Nephron progenitor cell (in vitro differentiated cells): ENCODE results near the gene INS.

Experiments
- DNase-seq: peaks from one replicate; pipeline ENCODE4 v3.0.0; 2021
- H3K27ac Mint-ChIP-seq: 2 replicates; pipeline ENCODE4 v1.8.0; 2021; ENCODE audit warnings: mild to moderate bottlenecking, moderate library complexity, mixed read lengths
- H3K27me3 Mint-ChIP-seq: 2 replicates; pipeline ENCODE4 v1.8.0; 2021; ENCODE audit warnings: mild to moderate bottlenecking, low read depth, mixed read lengths; ENCODE audit not compliant: poor library complexity
- H3K36me3 Mint-ChIP-seq: 2 replicates; pipeline ENCODE4 v1.8.0; 2021; ENCODE audit warnings: low read depth, mixed read lengths
- H3K4me1 Mint-ChIP-seq: 2 replicates; pipeline ENCODE4 v1.8.0; 2021; ENCODE audit warnings: mixed read lengths
- H3K4me3 Mint-ChIP-seq: 2 replicates; pipeline ENCODE4 v1.8.0; 2021; ENCODE audit warnings: mild to moderate bottlenecking, moderate library complexity, mixed read lengths
- H3K9me3 Mint-ChIP-seq: 2 replicates; pipeline ENCODE4 v1.8.0; 2021; ENCODE audit warnings: mild to moderate bottlenecking, moderate library complexity, mixed read lengths
- TF ChIP-seq, protein P1 (sequence below): fragments of 200-600 bp; sonication (generic); IDR thresholded peaks from 2 replicates; pipeline ENCODE4 v1.5.0; 2021; ENCODE audit warnings: antibody characterized with exemption

Gene INS

DNA sequence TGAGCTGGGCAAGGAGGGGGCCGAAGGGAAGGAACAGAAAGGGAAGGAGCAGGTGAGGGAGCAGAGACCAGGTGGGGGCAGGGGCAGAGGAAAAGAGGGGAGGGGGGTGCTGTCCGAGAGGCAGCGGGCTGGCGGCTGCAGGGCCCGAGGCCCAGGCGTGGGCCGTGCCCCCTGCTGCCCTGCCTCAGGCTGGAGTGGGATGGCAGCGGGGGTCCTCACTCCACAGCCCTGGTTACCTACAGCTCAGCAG lies 24.1 kb downstream of the INS start:
- TF ChIP-seq, protein P1, sequence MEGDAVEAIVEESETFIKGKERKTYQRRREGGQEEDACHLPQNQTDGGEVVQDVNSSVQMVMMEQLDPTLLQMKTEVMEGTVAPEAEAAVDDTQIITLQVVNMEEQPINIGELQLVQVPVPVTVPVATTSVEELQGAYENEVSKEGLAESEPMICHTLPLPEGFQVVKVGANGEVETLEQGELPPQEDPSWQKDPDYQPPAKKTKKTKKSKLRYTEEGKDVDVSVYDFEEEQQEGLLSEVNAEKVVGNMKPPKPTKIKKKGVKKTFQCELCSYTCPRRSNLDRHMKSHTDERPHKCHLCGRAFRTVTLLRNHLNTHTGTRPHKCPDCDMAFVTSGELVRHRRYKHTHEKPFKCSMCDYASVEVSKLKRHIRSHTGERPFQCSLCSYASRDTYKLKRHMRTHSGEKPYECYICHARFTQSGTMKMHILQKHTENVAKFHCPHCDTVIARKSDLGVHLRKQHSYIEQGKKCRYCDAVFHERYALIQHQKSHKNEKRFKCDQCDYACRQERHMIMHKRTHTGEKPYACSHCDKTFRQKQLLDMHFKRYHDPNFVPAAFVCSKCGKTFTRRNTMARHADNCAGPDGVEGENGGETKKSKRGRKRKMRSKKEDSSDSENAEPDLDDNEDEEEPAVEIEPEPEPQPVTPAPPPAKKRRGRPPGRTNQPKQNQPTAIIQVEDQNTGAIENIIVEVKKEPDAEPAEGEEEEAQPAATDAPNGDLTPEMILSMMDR: no peak
- Mint-ChIP-seq H3K4me1 (peaks cover 53% of the 10 kb centered on the region), H3K27me3 (peaks cover 61% of the 10 kb centered on the region), H3K4me3 (peak overlapping the region; percentile 88), H3K27ac (no peak overlapping the region), H3K36me3 (peaks cover 34% of the 10 kb centered on the region), H3K9me3 (no peaks in the 10 kb centered on the region)
- no peak for DNase-seq

DNA sequence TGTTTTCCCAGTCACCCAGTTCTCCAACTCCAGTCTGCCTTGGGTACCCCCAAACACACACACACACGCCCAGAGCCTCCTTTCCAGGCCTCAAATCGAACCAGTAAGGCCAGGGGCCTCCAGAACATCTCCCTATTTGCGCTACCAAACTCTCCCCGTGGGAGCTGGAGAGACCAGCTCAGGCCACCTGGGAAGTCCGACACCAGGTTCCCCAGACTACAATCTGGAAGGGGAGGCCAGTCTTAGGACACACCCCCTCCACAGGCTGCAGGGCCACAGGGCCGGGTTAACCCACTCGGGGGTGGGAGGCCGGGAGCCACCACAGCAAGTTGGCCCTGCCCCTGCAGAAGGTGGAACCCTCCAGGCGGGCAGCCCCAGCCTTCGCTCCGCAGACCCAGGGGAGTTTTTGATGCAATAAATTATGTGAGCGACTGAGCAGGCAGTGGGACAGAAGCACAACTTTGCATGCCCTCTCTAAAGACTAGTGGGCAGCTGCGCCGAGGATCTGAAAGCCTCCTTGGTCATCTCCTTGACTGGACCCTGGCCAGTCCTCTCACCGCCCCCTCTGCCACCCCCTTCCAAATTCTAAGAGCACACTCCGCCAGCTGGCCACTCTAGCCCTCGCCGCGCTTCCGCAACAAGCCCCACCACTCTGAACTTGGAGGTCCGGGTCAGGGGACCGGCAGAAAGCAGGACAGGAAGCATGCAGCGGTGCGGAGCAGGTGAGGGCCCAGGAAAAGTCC lies 24.6 kb downstream of the INS start:
- peak; percentile 30 for DNase-seq
- peaks cover 61% of the 10 kb centered on the region for H3K27me3 Mint-ChIP-seq
- TF ChIP-seq, protein P1: no peak
- peak overlapping the region; percentile 88 for H3K4me3 Mint-ChIP-seq
- H3K27ac Mint-ChIP-seq: peak overlapping the region; percentile 96
- H3K4me1 Mint-ChIP-seq: peaks cover 55% of the 10 kb centered on the region
- H3K36me3 Mint-ChIP-seq: peaks cover 38% of the 10 kb centered on the region
- no peaks in the 10 kb centered on the region for H3K9me3 Mint-ChIP-seq

DNA sequence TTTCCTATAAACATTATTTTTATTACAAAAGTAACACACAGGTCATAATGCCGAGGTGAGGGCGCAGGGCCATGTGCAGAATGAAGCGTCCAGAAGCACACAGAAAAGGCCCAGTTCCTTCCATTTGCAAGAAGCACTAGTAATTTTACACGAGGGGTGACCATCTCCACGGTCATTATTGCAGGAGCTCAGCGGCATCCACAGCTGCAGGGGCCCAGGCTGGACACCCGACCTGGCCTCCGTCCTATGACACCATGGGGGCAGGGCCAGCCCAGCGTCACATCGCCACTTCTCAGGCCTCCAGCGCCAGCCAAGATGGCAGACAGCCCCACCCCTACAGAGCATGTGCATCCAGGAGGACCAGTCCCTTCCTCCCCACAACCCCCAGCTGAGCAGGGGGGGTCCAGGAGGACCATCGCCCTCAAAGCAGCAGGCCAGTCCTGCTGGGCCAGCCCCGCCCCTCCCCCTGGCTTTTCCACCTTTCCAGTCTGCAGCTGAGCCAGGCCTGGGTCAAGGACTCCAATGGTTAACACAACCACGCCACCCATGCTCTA lies 25.3 kb downstream of the INS start:
- peaks cover 57% of the 10 kb centered on the region for H3K27me3 Mint-ChIP-seq
- H3K4me3 Mint-ChIP-seq: peak overlapping the region; percentile 88
- H3K36me3 Mint-ChIP-seq: peaks cover 45% of the 10 kb centered on the region
- peak overlapping the region; percentile 96 for H3K27ac Mint-ChIP-seq
- no peaks in the 10 kb centered on the region for H3K9me3 Mint-ChIP-seq
- DNase-seq: peak; percentile 13
- H3K4me1 Mint-ChIP-seq: peaks cover 58% of the 10 kb centered on the region
- TF ChIP-seq, protein P1: no peak

DNA sequence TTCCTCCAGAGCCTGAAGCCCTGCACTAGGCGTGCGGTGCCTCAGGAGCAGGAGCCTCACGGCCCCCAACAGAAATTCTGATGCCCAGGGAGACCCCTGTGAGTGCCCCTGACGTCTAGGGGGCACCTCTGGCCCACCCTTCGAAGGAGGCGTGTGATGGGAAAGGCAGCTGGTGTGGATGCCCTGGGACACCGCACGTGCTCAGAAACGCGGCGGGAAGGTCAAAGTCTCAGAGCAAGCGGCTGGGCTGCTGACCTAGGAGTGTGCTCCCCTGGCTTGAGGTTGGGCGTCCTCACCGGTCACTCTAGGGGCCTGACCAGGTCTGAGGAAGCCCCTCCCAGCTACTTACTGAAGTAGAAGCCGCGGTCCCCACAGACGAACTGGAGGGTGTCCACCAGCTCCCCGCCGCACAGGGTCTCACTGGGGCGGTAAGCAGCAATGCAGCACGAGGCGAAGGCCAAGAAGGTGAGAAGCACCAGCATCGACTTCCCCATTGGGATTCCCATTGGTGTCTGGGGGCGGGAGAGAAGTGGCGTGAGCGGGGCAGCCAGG lies 25.9 kb downstream of the INS start:
- Mint-ChIP-seq H3K4me1 (peaks cover 59% of the 10 kb centered on the region), H3K4me3 (peak overlapping the region; percentile 88), H3K36me3 (peaks cover 45% of the 10 kb centered on the region), H3K27me3 (peaks cover 54% of the 10 kb centered on the region), H3K27ac (no peak overlapping the region), H3K9me3 (no peaks in the 10 kb centered on the region)
- no peak for DNase-seq
- TF ChIP-seq, protein P1: no peak

DNA sequence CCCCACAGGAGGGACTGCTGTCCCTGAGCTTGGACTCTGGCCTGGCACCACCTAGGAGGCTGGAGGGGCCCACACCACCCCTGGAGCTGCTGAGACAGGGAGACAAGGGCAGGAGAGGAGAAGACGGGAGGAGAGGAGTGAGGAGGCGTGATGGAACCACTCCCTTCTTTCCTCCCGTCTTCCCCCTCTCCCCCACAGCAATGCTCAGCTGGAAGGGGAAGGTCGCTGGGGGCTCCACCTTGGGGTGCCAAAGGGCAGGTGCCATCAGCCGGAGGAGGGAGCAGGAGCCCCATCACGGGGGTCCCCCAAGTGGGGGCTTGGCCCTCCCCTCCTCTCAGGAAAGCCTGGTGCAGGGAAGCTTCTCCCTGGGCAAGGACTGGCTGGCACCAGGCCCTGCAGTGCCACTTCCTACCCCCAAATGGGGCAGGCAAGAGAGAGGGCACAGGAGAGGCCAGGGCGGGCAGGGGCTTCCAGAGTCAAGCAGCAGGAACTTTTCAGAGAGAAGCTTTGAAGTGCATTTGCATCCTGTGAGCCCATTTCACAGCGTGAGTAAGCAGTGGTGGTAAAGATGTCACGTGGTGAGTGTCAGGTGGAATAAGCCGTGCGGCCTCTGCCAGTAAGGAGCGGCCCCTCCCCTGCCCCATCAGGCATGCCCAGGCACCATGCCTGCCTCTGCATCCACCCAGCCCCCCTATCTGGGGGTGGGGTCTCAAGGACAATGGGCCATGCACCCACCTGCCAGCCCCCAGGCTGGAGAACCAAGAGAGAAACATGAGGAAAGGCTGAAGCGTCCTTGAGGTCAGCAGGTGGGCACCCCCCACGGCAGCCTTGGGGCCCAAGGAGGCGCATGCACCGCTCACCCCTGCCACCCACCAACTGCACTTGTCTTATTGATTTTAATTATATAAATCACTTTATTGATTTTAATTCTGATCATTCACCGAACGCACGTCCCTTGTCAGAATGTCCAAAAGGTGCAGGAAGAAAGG lies 26.7 kb downstream of the INS start:
- Mint-ChIP-seq H3K27me3 (peaks cover 50% of the 10 kb centered on the region), H3K27ac (no peak overlapping the region), H3K4me1 (peaks cover 59% of the 10 kb centered on the region), H3K9me3 (no peaks in the 10 kb centered on the region), H3K36me3 (peaks cover 45% of the 10 kb centered on the region), H3K4me3 (peak overlapping the region; percentile 88)
- no peak for DNase-seq
- TF ChIP-seq, protein P1: no peak
